GM18907 (cell line): ENCODE results near the gene EIF4E.
"Not testable (repeated sequence)": the region's sequence is repeated elsewhere in the genome, so short reads cannot be mapped to it uniquely, and the experiment has no call there.

Experiments
- ATAC-seq: cut with Tn5 transposase; IDR thresholded peaks from one replicate; pipeline ENCODE4 v1.9.1; 2021; ENCODE audit warnings: mild to moderate bottlenecking, moderate library complexity; ENCODE audit not compliant: unreplicated experiment

The EIF4E gene

DNA sequence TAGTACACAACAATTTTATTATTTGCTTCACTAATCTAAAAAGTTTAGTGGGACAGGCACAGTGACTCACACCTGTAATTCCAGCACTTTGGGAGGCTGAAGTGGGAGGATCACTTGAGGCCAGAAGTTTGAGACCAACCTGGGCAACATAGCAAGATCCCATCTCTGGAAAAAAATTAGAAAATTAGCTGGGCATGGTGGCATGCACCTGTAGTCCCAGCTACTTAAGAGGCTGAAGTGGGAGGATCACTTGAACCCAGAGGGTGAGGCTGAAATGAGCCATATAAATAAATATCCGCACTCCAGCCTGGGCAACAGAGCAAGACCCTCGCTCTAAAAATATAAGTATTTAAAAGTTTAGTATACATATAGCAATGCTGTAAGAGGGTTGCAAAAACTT lies 42.6 kb downstream of the EIF4E start:
- not testable (repeated sequence) for ATAC-seq

DNA sequence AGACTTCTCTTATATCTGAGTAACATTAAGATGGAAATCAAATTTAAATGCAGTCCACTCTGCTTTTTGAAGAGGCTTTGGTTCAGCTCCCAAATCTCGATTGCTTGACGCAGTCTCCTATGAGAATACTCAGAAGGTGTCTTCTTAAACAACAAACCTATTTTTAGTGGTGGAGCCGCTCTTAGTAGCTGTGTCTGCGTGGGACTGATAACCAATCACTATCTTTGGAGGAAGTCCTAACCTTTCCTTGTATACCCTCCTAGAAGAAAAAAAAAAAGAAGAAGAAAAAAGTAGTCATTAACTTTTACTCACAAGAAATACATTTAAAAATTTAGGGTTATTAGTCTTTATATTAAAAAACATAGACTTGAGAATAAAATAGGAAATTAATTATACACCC lies 48.0 kb downstream of the EIF4E start:
- ATAC-seq: not testable (repeated sequence)

DNA sequence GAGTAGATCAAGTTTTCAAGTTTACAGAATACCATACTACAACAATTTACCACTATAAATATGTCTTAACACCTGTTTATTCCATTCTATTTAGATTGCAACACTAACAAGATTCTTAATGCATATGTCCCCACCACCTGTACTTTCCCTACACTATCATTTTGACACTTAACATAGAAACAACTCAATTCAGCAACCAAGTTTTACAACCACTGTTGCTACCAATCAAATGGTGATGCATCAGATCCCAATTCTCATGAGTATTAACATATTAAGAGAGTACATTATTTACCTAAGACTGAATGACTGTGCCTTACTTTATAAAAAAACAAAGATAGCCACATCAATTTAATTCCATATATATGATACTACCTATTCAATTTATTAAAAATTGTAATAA lies 49.4 kb downstream of the EIF4E start:
- ATAC-seq: no peak

DNA sequence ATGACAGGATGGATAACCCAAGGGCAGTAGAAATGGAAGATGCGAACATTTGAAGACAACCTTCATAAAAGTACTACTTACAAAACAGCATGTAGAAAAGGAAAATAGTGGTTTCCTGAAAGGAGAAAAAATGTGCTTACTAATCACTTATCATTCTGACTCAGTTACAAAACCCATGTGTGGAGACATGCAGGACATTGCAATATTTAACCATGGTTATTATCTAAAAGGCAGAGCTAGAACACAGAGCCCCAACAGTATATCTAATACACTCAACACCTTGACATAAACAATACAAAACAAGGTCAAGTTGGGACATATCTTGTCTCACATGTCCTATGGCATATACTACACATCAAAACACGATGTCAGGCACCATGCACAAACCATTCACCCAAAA lies 55.9 kb downstream of the EIF4E start:
- ATAC-seq: no peak

DNA sequence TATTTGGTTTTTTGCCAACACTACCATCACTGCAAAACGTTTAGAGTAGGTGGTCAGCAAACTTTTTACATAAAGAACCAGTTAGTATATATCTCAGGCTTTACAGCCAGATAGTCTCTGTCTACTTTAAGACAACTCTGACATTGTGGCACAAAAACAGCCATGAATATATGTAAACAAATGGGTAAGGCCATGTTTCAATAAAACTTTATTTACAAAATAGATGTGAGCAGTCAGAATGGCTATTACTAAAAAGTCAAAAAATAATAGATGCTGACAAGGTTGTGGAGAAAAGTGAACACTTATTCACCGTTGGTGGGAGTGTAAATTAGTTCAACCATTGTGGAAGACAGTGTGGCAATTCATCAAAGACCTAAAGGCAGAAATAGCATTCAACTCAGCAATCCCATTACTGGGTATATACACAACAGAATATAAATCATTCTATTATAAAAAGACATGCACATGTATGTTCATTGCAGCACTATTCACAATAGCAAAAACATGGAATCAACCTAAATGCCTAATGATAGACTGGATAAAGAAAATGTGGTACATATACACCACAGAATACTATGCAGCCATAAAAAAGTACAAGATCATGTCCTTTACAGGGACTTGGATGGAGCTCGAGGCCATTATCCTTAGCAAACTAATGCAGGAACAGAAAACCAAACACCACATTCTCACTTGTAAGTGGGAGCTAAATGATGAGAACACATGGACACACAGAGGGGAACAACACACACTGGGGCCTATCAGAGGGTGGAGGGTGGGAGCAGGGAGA lies 56.6 kb downstream of the EIF4E start:
- ATAC-seq: not testable (repeated sequence)

DNA sequence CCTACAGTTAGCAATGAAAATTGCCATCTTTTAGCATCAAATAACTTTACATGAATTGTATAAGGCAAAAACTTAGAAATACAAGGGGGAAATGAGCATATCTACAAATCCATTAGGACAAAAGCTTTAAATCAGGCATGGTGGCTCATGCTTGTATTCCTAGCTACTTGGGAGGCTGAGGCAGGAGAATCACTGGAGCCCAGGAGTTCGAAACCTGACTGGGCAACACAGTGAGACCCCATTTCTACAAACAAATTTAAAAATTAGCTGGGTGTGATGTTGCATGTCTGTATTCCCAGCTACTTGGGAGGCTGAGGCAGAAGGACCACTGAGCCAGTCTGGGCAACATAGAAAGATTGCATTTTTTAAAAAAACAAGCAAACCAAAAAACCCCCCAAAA lies 61.3 kb downstream of the EIF4E start:
- no peak for ATAC-seq

DNA sequence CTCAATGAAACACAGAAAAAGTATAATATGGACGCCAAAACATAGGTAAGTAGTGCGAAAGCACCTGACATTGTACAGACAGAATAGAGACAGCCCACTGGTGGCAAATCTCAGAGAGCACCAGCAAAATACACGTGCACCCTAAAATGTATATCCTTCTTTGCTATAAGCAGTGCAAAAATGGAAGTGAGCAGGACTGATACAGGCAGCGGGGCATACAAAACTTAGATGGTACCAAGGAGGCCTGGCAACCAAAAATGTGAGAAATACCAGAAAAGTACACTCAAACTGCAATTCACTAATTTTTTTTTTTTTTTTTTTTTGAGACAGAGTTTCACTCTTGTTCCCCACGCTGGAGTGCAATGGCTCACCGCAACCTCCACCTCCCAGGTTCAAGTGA lies 63.9 kb downstream of the EIF4E start:
- ATAC-seq: no peak

DNA sequence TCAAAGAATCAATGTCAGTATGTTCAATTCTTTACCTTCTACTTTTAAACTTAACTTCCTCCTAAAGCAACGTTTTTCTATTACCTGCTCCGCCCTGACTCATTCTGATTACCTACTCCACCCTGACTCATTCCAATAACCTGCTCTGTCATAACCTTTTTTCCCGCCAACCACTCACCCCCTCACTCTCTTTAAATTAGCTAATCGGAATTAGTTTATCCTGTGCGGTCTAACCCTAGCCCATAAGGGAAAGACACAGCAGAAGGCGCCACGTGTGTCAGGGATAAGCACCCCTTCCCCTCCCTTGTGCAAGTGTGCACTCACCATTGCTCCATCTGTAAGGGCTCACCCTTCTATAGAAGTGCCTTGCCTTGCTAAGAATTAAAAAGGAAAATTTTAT lies 64.4 kb downstream of the EIF4E start:
- no peak for ATAC-seq

DNA sequence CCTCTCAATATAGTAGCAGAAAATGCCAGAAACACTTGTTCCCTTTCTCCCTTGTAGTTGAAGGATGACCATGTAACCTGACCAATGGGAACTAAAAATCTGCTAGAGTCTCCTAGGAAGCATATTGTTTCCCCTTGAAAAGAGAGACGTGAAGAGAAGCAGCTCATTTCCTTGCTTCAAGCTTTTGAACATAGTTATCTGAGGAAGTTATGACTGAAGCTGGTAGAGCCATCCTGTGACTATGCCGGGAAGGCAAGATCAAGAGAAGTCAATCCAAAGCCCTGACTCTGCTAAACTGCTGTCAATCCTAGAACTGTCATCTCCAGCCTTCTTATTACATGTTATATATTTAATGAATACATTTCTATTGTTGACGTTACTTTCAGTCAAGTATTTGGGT lies 66.6 kb downstream of the EIF4E start:
- no peak for ATAC-seq

DNA sequence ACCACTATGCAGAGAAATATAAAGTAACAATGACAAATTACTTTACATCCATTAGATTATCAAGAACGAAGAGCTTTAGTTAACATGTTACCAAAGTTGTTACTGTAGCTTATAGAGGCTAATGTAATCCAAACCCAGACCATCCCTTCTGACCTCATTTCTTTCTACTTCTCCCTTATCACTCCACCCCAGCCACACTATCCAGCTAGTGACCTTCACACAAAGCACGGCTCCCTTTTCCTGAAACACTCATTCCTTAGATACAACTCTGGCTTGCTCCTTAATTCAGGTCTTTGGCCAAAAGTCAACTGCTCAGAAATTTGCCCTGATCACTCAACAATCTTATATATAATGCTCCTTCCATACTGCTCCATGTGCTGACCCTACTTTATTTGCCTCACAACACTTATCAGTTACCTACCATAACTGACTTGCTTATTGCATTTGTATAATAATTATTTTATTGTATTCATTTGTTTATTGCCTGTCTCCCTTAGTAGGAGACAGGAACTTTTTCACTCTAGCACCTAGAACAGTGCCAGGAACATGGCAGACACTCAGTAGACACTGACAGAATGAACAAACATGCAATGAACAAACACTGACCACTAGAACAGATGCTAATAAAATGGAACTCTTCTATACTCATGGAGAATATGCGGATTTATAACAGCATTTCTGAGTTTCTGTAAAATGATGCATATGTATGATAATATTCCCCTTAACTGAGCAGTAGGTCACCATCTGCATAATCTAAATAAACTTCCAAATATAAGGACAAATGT lies 67.6 kb downstream of the EIF4E start:
- no peak for ATAC-seq

DNA sequence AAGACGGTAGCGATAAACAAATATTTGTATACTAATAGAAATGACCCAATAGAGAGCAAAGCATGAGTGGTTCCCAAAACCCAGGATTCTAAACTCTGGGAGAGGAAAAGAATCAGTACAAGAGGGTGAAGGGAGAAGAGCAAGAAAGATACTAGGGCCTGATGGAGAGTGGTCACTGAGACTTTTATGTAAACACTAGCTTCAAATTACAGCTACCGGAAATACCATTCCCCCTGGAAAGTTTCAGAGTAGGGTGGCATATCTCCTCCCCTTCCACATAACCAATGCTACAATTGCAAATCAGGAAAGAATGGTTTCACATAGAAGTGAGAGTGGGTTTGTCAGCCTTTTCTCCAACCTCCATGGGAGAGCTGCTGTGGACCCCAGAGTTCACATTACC lies 77.1 kb downstream of the EIF4E start:
- no peak for ATAC-seq

DNA sequence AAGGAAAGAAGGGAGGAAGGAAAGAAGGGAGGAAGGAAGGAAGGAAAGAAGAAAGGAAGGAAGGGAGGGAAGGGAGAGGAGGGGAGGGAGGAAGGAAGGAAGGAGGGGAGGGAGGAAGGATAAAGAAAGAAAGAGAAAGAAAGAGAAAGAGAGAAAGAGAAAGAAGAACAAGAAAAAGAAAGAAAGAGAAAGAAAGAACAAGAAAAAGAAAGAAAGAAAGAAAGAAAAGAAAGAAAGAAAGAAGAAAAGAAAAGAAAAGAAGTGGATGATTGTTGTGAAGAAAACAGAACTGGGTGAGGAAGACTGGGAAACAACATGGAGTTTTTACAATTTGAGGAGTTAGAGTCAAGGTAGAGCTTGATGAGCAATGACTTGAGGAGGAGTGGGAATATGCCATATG lies 78.0 kb downstream of the EIF4E start:
- ATAC-seq: no peak

DNA sequence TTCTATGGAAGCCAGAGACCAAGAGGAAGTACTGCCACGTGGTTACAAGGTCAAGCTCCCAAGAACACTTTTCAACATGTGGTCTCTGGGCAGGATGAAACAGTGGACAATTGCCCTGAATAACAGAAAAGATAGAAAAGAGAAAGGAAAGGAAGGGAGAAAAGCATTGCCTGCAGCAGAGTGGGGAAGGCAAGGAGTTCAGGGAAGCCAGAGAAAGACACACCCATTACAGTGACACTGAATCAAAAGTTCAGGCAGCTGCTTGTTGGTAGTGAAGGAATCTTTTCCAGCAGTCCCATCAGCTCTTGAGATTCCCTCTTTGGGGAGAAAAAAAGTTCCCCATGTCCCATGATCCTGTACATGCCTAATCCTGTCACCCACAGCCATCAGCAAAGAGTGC lies 80.5 kb downstream of the EIF4E start:
- no peak for ATAC-seq

DNA sequence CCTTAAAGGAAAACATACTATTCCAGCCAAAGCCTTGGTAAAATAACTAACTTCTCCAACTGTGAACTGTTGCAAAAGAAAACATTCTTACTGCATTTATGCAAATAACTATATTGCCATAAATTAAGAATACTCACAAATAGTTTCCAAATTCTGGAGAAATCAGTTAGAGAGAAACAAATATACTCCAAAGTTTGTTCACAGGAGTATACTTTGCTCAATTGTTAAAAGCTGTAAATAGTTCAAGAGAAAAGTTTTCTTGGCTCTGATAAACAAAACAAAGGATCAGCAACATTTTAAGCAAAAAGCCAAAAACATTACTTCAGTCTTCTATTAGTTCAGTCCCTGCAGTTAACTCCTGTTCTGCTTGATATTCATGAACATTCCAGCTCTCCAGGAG lies 83.0 kb downstream of the EIF4E start:
- ATAC-seq: no peak

DNA sequence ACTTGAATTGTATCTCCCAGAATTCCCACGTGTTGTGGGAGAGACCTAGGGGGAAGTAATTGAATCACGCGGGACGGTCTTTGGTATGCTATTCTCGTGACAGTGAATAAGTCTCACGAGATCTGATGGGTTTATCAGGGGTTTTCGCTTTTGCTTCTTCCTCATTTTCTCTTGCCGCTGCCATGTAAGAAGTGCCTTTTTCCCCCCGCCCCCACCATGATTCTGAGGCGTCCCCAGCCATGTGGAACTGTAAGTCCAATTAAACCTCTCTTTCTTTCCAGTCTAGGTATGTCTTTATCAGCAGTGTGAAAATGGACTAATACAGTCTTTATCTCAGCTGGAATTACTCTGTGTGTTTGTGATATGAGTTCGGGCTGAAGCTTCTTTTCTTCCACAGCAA lies 86.0 kb downstream of the EIF4E start:
- not testable (repeated sequence) for ATAC-seq

DNA sequence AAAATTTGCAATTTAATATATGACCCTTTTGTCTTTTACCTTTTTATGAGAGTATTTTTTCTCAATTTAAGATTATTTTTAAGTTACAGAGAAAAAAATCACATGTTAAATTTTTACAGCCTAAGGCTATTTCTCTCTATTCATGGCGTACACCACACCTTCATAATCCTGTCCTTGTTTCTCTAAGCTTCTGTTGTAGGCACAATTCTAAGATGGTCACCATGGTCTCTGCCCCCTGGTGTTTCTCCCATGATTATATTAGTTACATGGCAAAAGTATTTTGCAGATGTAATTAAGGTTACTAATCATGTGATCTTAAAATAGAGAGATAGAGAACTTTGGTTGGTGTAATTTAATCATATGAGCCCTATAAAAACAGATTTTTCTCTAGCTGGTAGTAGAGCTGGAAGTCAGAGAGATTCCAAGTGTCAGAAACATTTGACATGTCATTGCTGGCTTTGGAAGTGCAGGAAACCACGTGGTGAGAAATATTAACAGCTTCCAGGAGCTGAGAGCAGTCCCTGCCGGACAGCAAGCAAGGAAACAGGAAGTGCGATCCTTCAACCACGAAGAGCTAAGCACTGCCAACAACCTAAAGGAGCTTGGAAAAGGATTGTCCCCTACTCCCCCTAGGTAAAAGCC lies 89.8 kb downstream of the EIF4E start:
- ATAC-seq: no peak

DNA sequence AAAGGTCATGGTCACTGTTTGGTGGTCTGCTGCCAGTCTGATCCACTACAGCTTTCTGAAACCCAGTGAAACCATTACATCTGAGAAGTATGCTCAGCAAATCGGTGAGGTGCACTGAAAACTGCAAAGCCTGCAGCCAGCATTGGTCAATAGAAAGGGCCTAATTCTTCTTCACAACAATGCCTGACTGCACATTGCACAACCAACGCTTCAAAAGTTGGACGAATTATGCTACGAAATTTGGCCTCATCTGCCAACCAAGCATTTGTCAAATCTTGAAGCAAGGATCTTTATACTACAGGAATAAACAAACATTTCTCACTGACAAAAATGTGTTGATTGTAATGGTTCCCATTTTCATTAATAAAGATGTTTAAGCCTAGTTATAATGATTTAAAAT lies 90.4 kb downstream of the EIF4E start:
- ATAC-seq: no peak

DNA sequence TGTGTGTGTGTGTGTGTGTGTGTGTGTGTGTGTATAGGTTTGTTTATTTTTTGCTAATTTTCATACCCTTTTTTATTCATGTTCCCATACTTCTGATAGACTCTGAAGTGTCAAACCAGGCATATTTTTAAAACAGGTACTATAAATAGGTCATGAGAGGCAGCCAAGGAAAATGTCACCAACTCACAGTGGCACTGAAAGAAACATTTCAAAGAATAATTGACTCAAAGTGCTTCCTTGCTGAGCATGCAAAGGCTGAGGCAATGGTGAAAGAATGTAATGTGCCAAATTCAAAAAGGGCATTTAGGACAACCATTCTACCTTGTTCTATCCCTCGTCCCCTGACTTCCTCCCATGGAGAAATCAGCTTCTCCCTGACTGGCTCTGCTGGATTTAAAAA lies 95.5 kb downstream of the EIF4E start:
- no peak for ATAC-seq

DNA sequence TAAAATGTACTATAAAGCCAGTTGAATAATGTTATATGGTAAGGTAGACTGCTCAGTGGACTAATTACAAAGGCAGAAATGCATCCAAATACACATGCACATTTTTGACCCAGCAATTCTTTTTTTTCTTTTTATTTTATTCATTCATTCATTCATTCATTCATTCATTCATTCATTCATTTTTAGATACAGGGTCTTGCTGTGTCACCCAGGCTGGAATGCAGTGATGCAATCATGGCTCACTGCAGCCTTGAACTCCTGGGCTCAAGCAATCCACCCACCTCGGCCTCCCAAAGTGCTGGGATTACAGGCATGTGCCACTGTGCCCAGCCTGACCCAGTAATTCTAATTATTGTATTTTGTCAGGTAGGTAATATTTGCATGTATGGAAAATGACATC lies 97.9 kb downstream of the EIF4E start:
- not testable (repeated sequence) for ATAC-seq
